ENCODE measurements around the gene F2R.
A peak's percentile ranks its signal among the peaks of the same experiment; 100 is the strongest.
"Not testable (repeated sequence)": the region's sequence is repeated elsewhere in the genome, so short reads cannot be mapped to it uniquely, and the experiment has no call there.

Gene F2R

GRCh38 chr5:76742583-76742982 lies 26.7 kb downstream of the F2R start:
- intact Hi-C loops (cut with DNase I) = no loop called here
- no peak for DNase-seq

GRCh38 chr5:76744632-76745031 lies 28.7 kb downstream of the F2R start:
- intact Hi-C loops (cut with DNase I) = no loop called here
- no peak for DNase-seq

GRCh38 chr5:76745670-76746069 lies 29.7 kb downstream of the F2R start:
- no peak for DNase-seq
- intact Hi-C loops (cut with DNase I) = no loop called here

DNA sequence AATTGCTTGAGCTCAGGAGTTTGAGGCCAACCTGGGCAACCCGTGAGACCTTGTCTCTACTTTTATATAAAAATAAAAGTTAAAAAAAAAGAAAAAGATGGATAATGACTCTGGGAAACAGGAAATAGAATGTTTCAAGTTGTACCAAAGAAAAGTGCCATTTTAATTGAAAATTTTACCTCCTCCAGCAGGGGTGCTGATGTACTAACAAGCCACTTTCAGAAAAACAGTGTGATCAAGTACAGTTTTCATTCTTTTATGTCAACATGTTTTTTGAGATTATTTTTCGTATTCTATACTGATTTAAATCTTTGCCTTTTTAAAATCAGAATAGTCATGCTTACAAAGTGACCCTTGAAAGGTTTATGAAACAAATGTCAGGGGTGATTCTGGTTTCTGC lies 30.8 kb downstream of the F2R start:
- DNase-seq = no peak
- intact Hi-C loops (cut with DNase I) = no loop called here

DNA sequence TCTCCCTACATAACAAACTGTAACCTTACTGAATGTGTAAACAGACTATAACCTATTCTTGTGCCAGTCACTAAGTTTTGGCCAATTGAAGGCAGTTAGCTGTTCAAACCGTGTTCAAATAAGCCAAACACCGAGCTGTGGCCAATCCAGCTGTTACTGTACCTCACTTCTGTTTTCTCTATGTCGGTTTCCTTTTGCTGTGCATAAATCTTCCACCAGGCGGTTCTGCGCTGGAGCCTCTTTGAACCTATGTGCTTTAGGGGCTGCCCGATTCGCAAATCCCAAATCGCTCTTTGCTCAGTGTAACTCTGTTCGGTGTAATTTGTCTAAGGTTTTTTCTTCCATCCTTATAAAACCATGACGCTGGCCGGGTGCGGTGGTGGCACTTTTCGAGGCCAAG lies 31.8 kb downstream of the F2R start:
- intact Hi-C loops (cut with DNase I) = no loop called here
- DNase-seq = no peak

- intact Hi-C loops (cut with DNase I) = no loop called here
- no peak for DNase-seq
These were observed 35.4 kb downstream of the F2R start for GRCh38 chr5:76751291-76751690.

DNA sequence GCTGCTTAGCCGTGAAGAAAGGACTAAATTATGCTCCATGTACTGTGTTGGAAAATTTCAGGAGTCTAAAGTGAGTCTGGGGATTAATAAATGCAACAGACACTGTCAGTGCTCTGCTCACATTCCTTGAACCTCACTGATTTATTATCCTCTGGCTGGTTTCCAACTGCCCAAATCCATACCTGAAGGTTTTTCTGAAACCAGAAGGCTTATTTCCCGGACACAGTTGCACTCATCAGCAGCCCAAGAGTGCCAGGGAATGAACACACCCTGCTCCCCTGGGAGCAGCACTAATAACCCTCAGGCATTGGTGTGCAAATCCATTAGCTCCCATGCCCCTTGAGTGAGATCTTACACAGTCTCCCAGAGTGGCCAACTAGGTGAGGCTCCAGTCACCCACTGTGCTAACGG lies 38.7 kb downstream of the F2R start:
- intact Hi-C loops (cut with DNase I) = no loop called here
- DNase-seq = no peak

DNA sequence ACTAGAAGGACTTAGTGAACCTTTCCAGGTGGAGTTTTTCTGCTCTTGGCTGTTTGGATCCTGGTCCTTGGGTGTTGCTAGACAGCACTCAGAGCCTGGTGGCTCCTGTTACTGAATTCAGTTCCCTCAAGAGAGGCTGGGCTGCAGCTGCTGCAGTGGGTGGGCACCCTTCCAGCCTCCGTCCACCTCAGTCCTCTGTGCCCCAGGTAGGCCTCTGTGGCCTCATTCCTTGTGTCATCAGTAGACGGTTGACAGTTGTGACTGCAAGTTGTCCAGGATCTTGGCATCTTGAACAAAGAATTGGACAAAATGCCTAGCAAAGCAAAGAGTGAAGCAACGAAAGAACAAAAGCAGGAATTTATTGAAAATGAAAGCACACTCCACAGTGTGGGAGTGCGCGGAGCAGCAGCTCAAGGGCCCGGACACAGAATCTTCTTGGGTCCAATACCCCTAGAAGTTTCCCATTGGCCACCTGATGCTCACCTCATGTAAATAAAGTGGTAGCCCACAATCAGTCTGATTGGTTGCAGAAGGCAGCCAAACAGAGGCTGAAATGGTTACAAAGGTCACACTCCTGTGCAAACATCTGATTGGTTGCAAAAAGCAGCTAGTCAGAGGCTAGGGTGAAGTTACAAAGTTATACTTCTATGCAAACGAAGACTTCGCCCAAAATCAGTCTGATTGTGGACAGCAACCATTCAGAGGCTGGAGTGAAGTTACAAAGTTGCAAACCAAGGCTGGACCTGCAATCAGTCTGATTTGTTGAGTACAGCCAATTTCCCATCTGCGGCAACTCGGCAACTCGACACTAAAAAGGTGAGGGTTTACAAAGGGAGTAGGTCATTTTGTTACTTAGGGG lies 40.1 kb downstream of the F2R start:
- intact Hi-C loops (cut with DNase I) = no loop called here
- DNase-seq = no peak

DNA sequence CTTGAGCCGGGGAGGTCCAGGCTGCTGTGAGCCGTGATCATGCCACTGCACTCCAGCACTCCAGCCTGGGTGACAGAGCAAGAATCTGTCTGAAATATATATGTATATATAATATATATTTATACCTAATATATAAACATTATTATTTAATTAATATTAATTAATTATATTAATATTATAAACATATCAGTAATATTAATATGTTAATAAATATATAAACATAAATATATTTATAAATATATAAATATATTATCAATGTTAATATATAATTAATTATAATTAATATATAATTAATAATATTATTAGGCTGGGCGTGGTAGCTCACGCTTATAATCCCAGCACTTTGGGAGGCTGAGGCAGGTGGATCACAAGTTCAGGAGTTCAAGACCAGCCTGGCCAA lies 41.1 kb downstream of the F2R start:
- intact Hi-C loops (cut with DNase I) = no loop called here
- no peak for DNase-seq

DNA sequence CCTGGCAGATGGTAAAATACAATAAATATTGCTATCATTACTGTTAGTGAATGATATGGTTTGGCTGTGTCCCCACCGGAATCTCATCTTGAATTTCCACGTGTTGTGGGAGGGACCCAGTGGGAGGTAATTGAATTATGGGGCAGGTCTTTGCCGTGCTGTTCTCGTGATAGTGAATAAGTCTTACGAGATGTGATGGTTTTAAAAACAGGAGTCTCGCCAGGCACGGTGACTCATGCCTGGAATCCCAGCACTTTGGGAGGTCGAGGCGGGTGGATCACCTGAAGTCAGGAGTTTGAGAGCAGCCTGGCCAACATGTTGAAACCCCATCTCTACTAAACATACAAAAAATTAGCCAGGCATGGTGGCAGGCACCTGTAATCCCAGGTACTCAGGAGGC lies 45.2 kb downstream of the F2R start:
- intact Hi-C loops (cut with DNase I) = not testable (repeated sequence)
- peak in 4 of 42 donors; percentile 5 to 19 (median 15) for DNase-seq

- no peak for DNase-seq
- intact Hi-C loops (cut with DNase I) = no loop called here
These were observed 46.6 kb downstream of the F2R start for GRCh38 chr5:76762484-76762883.

DNA sequence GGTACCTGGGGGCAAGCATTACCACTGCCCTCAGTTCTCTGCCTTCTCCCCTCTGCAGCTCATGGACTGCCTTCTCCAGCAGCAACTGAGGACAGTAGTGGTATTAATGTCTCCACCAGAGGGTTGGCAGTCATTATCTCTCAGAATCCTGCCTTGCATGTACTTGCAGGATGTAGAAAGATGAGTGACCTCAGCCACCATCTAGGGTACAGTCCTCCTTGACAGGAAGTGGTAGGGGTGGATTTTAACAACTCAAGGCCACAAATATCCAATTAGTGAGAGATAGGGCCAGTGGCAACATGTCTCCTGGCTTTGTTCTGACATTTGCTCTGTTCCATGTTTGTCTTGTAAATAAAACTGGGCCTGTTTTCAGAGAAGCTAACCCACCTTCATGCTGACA lies 47.2 kb downstream of the F2R start:
- intact Hi-C loops (cut with DNase I) = no loop called here
- DNase-seq = no peak

- intact Hi-C loops (cut with DNase I) = no loop called here
- no peak for DNase-seq
These were observed 48.4 kb downstream of the F2R start for GRCh38 chr5:76764374-76764773.

GRCh38 chr5:76765249-76765648 lies 49.3 kb downstream of the F2R start:
- no peak for DNase-seq
- intact Hi-C loops (cut with DNase I) = no loop called here

GRCh38 chr5:76766746-76767145 lies 50.8 kb downstream of the F2R start:
- no peak for DNase-seq
- intact Hi-C loops (cut with DNase I) = no loop called here

DNA sequence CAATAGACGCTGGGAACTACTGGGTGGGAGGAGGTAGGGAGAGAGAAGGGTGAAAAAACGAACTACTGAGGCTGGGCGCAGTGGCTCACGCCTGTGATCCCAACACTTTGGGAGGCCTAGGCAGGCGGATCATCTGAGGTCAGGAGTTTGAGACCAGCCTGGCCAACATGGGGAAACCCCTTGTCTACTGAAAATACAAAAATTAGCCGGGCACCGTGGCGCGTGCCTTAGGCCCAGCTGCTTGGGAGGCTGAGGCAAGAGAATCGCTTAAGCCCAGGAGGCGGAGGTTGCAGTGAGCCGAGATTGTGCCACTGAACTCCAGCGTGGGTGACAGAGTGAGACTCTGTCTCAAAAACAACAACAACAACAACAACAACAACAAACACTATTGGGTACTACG lies 55.1 kb downstream of the F2R start:
- peak in 1 of 42 donors; percentile 20 for DNase-seq
- intact Hi-C loops (cut with DNase I) = loop anchor here (5.0 kb wide), 1 partner anchor 169 kb away; no protein-coding TSS in a partner anchor

DNA sequence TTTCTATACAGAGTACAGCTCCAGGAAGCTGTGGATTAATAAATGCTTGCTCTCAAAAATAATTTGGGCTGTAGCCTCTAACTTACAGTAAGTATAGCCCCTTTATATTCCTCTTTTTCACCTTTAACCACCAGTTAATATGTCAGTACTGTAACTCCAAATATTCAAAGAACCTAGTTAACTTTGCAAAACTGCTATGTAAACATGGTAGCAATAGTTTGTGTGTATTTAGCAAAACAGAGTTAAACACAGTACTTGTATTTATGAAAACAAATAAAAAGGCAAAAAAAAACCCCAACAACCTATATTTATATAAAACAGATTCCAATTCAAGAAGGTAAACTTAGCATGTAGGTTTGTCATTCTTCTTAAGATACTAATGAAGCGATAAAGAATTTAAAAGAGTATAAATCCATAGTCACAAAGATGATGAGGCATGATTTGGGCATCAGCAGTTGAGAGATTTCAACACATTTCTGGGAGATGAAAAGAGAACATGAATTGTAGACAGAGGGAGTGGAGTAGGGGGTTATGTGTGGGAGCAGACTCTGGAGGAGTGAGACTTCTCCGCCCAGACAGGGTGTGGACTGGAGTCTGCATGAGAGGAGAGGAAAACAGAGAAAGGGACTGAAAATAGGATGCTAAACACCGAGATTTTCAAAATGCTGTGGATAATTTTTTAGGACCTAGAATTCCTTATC lies 55.9 kb downstream of the F2R start:
- no peak for DNase-seq
- intact Hi-C loops (cut with DNase I) = loop anchor here (5.0 kb wide), 1 partner anchor 170 kb away; no protein-coding TSS in a partner anchor

GRCh38 chr5:76775921-76776320 lies 60.0 kb downstream of the F2R start:
- DNase-seq = no peak
- intact Hi-C loops (cut with DNase I) = no loop called here

DNA sequence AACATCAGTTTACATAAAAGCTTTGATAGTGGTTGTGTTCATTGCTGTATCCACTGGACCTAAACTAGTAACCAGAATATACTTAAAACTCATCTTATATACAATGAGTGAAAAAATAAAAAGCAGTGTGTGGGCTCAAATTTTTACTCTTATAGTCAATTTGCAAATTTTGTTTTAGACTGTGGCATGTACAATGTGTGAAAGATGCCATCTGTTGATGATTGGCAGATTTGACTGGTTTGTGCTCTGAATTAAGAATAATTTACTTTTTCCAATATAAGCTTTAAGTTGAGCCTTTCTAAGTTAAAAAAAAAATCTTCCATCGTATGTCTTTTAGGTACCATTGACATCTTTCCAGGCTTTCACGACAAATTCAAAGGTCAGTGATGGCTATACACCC lies 60.5 kb downstream of the F2R start:
- intact Hi-C loops (cut with DNase I) = no loop called here

GRCh38 chr5:76780616-76781015 lies 64.7 kb downstream of the F2R start:
- DNase-seq; intact Hi-C loops (cut with DNase I): not testable (repeated sequence)

More for the DNA sequence above, 60.5 kb downstream of the F2R start:
- DNase-seq = no peak

DNA sequence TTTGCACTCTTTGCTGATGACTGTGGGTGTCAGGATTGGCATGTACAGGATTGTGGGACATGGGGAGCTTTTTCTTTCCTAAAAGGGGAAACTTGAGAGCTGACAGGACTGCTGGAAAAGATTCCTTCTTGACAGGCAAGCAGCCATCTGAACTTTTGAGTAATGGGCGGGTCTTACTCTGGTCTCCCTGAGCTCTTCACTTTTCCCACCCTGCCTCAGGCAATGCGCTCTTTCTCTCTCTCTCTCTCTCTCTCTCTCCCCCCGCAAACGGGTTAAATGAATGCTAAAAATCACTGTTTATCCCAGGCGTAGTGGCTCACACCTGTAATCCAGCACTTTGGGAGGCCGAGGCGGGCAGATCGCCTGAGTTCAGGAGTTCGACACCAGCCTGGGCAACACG lies 65.8 kb downstream of the F2R start:
- intact Hi-C loops (cut with DNase I) = no loop called here

More for the DNA sequence above, 65.8 kb downstream of the F2R start:
- DNase-seq = no peak

Measured in head of caudate nucleus (tissue), 42 donors.